ENCODE measurements around the gene RIPK1. TPM values are rescaled to one million over a fixed set of nuclear protein-coding genes. Genes with fewer than 3 reads are reported as not detected.

RIPK1 gene
- total and polyA plus RNA-seq, 9 of the 15 experiments (the other 6 are each of a cell fraction or from before 2014, with no cell fraction given): 3.8 to 24.9 (median 17.7) TPM

- TF ChIP-seq NEUROD1 (IDR thresholded peaks at IDR 0.05; ENCODE audit: borderline replicate concordance, low read depth, low read length, partially characterized antibody) (peak; percentile 79), BRF1 (IDR thresholded peaks at IDR 0.05; ENCODE audit: borderline replicate concordance, extremely low read depth, insufficient read length) (no peak), MBD1 (CRISPR knock-in tag; IDR thresholded peaks at IDR 0.05) (no peak), HOMEZ (CRISPR knock-in tag; IDR thresholded peaks at IDR 0.05) (no peak), PRDM10 (IDR thresholded peaks at IDR 0.05; ENCODE audit: partially characterized antibody) (no peak), SRSF9 (IDR thresholded peaks at IDR 0.05; ENCODE audit: borderline replicate concordance, low read depth, low read length) (no peak), ZNF124 (CRISPR knock-in tag; IDR thresholded peaks at IDR 0.05) (no peak), NR4A1 (CRISPR knock-in tag; IDR thresholded peaks at IDR 0.05) (no peak), NR4A1 (tag; IDR thresholded peaks at IDR 0.05) (no peak), SAFB (IDR thresholded peaks at IDR 0.05; ENCODE audit: borderline replicate concordance, low read depth, low read length) (no peak), PHF21A (IDR thresholded peaks at IDR 0.05; ENCODE audit: borderline replicate concordance, low read depth) (no peak), LEF1 (IDR thresholded peaks at IDR 0.05) (no peak), POU5F1 (IDR thresholded peaks at IDR 0.05; ENCODE audit: borderline replicate concordance, low read depth, low read length, partially characterized antibody) (peak; percentile 24), ARID2 (IDR thresholded peaks at IDR 0.05) (no peak), MAX (CRISPR knock-in tag; IDR thresholded peaks at IDR 0.05) (peak; percentile 32; the same call in 1 of the 2 replicates)
- TF ChIP-seq, protein P1, sequence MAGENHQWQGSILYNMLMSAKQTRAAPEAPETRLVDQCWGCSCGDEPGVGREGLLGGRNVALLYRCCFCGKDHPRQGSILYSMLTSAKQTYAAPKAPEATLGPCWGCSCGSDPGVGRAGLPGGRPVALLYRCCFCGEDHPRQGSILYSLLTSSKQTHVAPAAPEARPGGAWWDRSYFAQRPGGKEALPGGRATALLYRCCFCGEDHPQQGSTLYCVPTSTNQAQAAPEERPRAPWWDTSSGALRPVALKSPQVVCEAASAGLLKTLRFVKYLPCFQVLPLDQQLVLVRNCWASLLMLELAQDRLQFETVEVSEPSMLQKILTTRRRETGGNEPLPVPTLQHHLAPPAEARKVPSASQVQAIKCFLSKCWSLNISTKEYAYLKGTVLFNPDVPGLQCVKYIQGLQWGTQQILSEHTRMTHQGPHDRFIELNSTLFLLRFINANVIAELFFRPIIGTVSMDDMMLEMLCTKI (IDR thresholded peaks at IDR 0.05; ENCODE audit: partially characterized antibody): no peak
- TF ChIP-seq, protein P2, sequence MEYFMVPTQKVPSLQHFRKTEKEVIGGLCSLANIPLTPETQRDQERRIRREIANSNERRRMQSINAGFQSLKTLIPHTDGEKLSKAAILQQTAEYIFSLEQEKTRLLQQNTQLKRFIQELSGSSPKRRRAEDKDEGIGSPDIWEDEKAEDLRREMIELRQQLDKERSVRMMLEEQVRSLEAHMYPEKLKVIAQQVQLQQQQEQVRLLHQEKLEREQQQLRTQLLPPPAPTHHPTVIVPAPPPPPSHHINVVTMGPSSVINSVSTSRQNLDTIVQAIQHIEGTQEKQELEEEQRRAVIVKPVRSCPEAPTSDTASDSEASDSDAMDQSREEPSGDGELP (CRISPR knock-in tag; IDR thresholded peaks at IDR 0.05; ENCODE audit: borderline replicate concordance): peak; percentile 73; the same call in 1 of the 2 replicates
Measured at GRCh38 chr6:3157131-3157933, 89.0 kb downstream of the RIPK1 start, which contains the start of gene TUBB2A (continued).
